Mesothelial cell of epicardium (in vitro differentiated cells): Measurements from ENCODE around the gene FRAS1. TPM values are rescaled to one million over a fixed set of nuclear protein-coding genes. Genes with fewer than 3 reads are reported as not detected.

Source experiments
- DNase-seq, 2 experiments: peaks; one replicate each; pipeline ENCODE4 v3.0.0; 2021; ENCODE audit warnings: low spot score in 2 of 2; ENCODE audit not compliant: unreplicated experiment in 2 of 2
- H3K27ac Mint-ChIP-seq: 2 replicates; pipeline ENCODE4 v1.8.0; 2021; ENCODE audit warnings: mixed read lengths
- H3K27me3 Mint-ChIP-seq: 2 replicates; pipeline ENCODE4 v1.8.0; 2021; ENCODE audit warnings: low read depth, mixed read lengths
- H3K36me3 Mint-ChIP-seq: 2 replicates; pipeline ENCODE4 v1.8.0; 2021; ENCODE audit warnings: mixed read lengths
- H3K4me1 Mint-ChIP-seq: 2 replicates; pipeline ENCODE4 v1.8.0; 2021; ENCODE audit warnings: mixed read lengths
- H3K4me3 Mint-ChIP-seq: 2 replicates; pipeline ENCODE4 v1.8.0; 2021; ENCODE audit warnings: mild to moderate bottlenecking, moderate library complexity, mixed read lengths
- H3K9me3 Mint-ChIP-seq: 2 replicates; pipeline ENCODE4 v1.8.0; 2021; ENCODE audit warnings: mixed read lengths
- CTCF ChIP-seq: fragments of 200-600 bp; sonication (generic); IDR thresholded peaks from one replicate; pipeline ENCODE4 v1.5.0; 2021; ENCODE audit warnings: antibody characterized with exemption; ENCODE audit not compliant: unreplicated experiment
- total RNA-seq: library from RNA; stranded (reverse); gene quantifications from 3 replicates; pipeline ENCODE4 v1.2.1, GENCODE V29; 2021

FRAS1 gene
- total RNA-seq, 1 donor from 2014 or later = 51.9 TPM

- no peak for DNase-seq
- no peak overlapping the region for H3K4me3 Mint-ChIP-seq
- no peak for TF ChIP-seq CTCF
- H3K4me1 Mint-ChIP-seq = peaks cover 28% of the 10 kb centered on the region
- H3K36me3 Mint-ChIP-seq = peaks cover 13% of the 10 kb centered on the region
- no peaks in the 10 kb centered on the region for H3K27me3 Mint-ChIP-seq
- H3K9me3 Mint-ChIP-seq = no peaks in the 10 kb centered on the region
- H3K27ac Mint-ChIP-seq = no peak overlapping the region
Measured at GRCh38 chr4:78369679-78370078, 312.6 kb downstream of the FRAS1 start.

- peak overlapping the region; percentile 88 for H3K27ac Mint-ChIP-seq
- no peak overlapping the region for H3K4me3 Mint-ChIP-seq
- peaks cover 28% of the 10 kb centered on the region for H3K4me1 Mint-ChIP-seq
- no peaks in the 10 kb centered on the region for H3K27me3 Mint-ChIP-seq
- H3K36me3 Mint-ChIP-seq = peaks cover 20% of the 10 kb centered on the region
- H3K9me3 Mint-ChIP-seq = no peaks in the 10 kb centered on the region
- DNase-seq = no peak
- TF ChIP-seq CTCF = no peak
Measured at GRCh38 chr4:78370631-78371372, 313.7 kb downstream of the FRAS1 start.

GRCh38 chr4:78372355-78372988, 315.3 kb downstream of the FRAS1 start:
- DNase-seq = no peak
- H3K4me3 Mint-ChIP-seq = no peak overlapping the region
- H3K9me3 Mint-ChIP-seq = no peaks in the 10 kb centered on the region
- TF ChIP-seq CTCF = no peak
- peaks cover 15% of the 10 kb centered on the region for H3K36me3 Mint-ChIP-seq
- H3K27ac Mint-ChIP-seq = no peak overlapping the region
- H3K27me3 Mint-ChIP-seq = no peaks in the 10 kb centered on the region
- H3K4me1 Mint-ChIP-seq = peaks cover 28% of the 10 kb centered on the region

GRCh38 chr4:78377555-78377954, 320.4 kb downstream of the FRAS1 start:
- Mint-ChIP-seq H3K4me3 (no peak overlapping the region), H3K4me1 (peaks cover 3% of the 10 kb centered on the region), H3K27ac (no peak overlapping the region), H3K36me3 (peaks cover 30% of the 10 kb centered on the region), H3K9me3 (no peaks in the 10 kb centered on the region), H3K27me3 (no peaks in the 10 kb centered on the region)
- no peak for DNase-seq
- TF ChIP-seq CTCF = no peak

- TF ChIP-seq CTCF = no peak
- Mint-ChIP-seq H3K4me1 (no peaks in the 10 kb centered on the region), H3K4me3 (no peak overlapping the region), H3K27me3 (no peaks in the 10 kb centered on the region), H3K9me3 (no peaks in the 10 kb centered on the region), H3K27ac (no peak overlapping the region), H3K36me3 (peaks cover 33% of the 10 kb centered on the region)
- DNase-seq = no peak
Measured at GRCh38 chr4:78379040-78379439, 321.9 kb downstream of the FRAS1 start.
